Activated CD4-positive, alpha-beta T cell treated with anti-CD3 and anti-CD28 coated beads, Interleukin-2, amount 50 U/mL, for 16 hours (primary cell): ENCODE measurements around the gene FMO3.

ENCODE experiments used
- DNase-seq: peaks from one replicate; pipeline ENCODE4 v3.0.0-alpha.2; 2020

The FMO3 gene

DNA sequence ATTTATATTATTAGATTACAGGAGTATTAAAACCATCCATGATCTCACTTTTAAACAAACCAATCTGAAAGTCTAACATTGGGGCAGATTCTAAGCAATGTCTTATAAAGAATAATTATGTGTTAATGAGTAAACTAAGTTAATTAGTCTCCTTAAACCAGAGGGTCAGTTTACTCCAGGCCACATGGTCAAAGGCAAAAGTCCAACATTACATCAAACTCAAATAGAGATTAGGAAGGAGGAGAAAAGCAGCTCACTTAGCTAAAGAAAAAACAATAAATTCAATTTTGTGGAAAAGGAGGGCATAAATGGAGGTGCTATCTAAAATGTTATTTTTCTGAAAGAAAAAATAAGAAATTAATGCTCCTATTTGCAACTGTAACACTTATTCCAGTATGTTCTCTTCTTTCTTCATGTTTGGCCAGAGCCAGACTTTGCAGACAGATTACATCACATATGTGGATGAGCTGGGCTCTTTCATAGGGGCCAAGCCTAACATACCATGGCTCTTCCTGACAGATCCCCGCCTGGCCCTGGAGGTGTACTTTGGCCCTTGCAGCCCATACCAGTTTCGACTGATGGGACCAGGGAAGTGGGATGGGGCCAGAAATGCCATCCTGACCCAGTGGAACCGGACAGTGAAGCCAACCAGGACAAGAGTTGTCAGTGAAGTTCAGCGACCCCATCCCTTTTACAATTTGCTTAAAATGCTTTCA, 70.1 kb downstream of the FMO3 start:
- no peak for DNase-seq

GRCh38 chr1:171161431-171161830, 70.7 kb downstream of the FMO3 start:
- no peak for DNase-seq

GRCh38 chr1:171166361-171166760, 75.7 kb downstream of the FMO3 start:
- DNase-seq: no peak
